NCI-H1930 (cell line): Measurements from ENCODE around the gene DEGS2.

ENCODE experiments used
- DNase-seq, 2 experiments: peaks; one replicate each; lab custom pipeline; 2025; lab: John Stamatoyannopoulos, UW

DEGS2 gene

GRCh38 chr14:100132161-100132902, 27.1 kb downstream of the DEGS2 start:
- no peak for DNase-seq

GRCh38 chr14:100131181-100131580, 28.3 kb downstream of the DEGS2 start:
- no peak for DNase-seq

- DNase-seq: no peak
These were observed 28.9 kb downstream of the DEGS2 start for GRCh38 chr14:100130521-100130920.

- no peak for DNase-seq
These were observed 30.3 kb downstream of the DEGS2 start for GRCh38 chr14:100129161-100129589.

- no peak for DNase-seq
These were observed 30.8 kb downstream of the DEGS2 start for GRCh38 chr14:100128688-100129087.

- DNase-seq: no peak
These were observed 31.5 kb downstream of the DEGS2 start for GRCh38 chr14:100127853-100128455.

GRCh38 chr14:100126401-100126800, 33.0 kb downstream of the DEGS2 start:
- DNase-seq: no peak

GRCh38 chr14:100124551-100125088, 34.8 kb downstream of the DEGS2 start:
- DNase-seq: no peak

GRCh38 chr14:100123618-100124017, 35.8 kb downstream of the DEGS2 start:
- DNase-seq: no peak

- DNase-seq: no peak
These were observed 36.8 kb downstream of the DEGS2 start for GRCh38 chr14:100122481-100123223.

GRCh38 chr14:100121643-100122480, 37.6 kb downstream of the DEGS2 start:
- no peak for DNase-seq

GRCh38 chr14:100120522-100121269, 38.7 kb downstream of the DEGS2 start:
- no peak for DNase-seq

GRCh38 chr14:100119251-100119650, 40.2 kb downstream of the DEGS2 start:
- DNase-seq: no peak

GRCh38 chr14:100118396-100119011, 40.9 kb downstream of the DEGS2 start:
- DNase-seq: no peak

GRCh38 chr14:100117633-100118395, 41.6 kb downstream of the DEGS2 start:
- DNase-seq: no peak

GRCh38 chr14:100117026-100117425, 42.4 kb downstream of the DEGS2 start:
- DNase-seq: no peak

GRCh38 chr14:100116134-100116533, 43.3 kb downstream of the DEGS2 start:
- no peak for DNase-seq

- no peak for DNase-seq
These were observed 43.7 kb downstream of the DEGS2 start for GRCh38 chr14:100115726-100116125.

- no peak for DNase-seq
These were observed 44.2 kb downstream of the DEGS2 start for GRCh38 chr14:100115236-100115635.
